H1 (cell line): ENCODE data around the gene SYNPO. TPM values are rescaled to one million over a fixed set of nuclear protein-coding genes. Genes with fewer than 3 reads are reported as not detected.

Source experiments
- BACH1 ChIP-seq: IDR thresholded peaks from 2 replicates; pipeline ENCODE4 v1.6.1; 2012; ENCODE audit warnings: low read length, improper control_type of control experiment
- CHD7 ChIP-seq: fragments of 300-600 bp; sonication (generic); IDR thresholded peaks from 2 replicates; pipeline ENCODE4 v1.7.1; 2012; ENCODE audit warnings: low read length, moderate library complexity, mild to moderate bottlenecking, inconsistent platforms; ENCODE audit not compliant: insufficient replicate concordance
- TAF7 ChIP-seq: optimal IDR thresholded peaks from 2 replicates; pipeline ENCODE3; 2011; ENCODE audit warnings: low read depth, mild to moderate bottlenecking, inconsistent platforms, low read length, moderate library complexity, borderline replicate concordance
- polyA plus RNA-seq, 7 experiments: library from polyadenylated mRNA; depleted of rRNA in 3 of 7; stranded (reverse) in 5 of 7; unstranded in 2 of 7; fragments of >200 nt in 5 of 7; fragments of 200-250 nt in 2 of 7; gene quantifications; 1 replicate in 5 of 7; 2 replicates in 1 of 7; 4 replicates in 1 of 7; pipeline versions ENCODE4 v1.2.1 to v1.2.3, GENCODE V29; 2011 to 2013; ENCODE audit warnings: missing spikeins in 2 of 7, mixed read lengths in 2 of 7
- total RNA-seq: library from RNA; stranded (reverse); fragmentation: NEBNext Ultra II Directional; extraction: Animal tissue kit (Norgen Biotek cat#: 25700); gene quantifications from 2 replicates; pipeline ENCODE4 v1.2.1, GENCODE V29; 2021

Gene SYNPO
- total and polyA plus RNA-seq, 2 of the 8 experiments (the other 6 are each of a cell fraction or from before 2014, with no cell fraction given) = 2.3 TPM

GRCh38 chr5:150630461-150631325 is 9.8 kb upstream of the SYNPO start (continued):
- TF ChIP-seq CHD7 (no peak), TAF7 (no peak), BACH1 (no peak)
